Cardiac fibroblast (primary cell): ENCODE measurements around the gene TBL1X.

Experiments
- DNase-seq, 2 donors: peaks; one replicate each; pipeline versions ENCODE4 v3.0.0 to v3.0.0-alpha.2; 2010; ENCODE audit warnings: low read depth in 2 of 2
- H3K4me3 ChIP-seq, 2 donors: replicated peaks in 1 of 2; 1 replicate in 1 of 2; 2 replicates in 1 of 2; pipeline ENCODE4 v1.5.1; 2011; ENCODE audit warnings: low read depth in 2 of 2, low read length in 2 of 2, mild to moderate bottlenecking in 2 of 2, moderate library complexity in 1 of 2
- CTCF ChIP-seq: IDR thresholded peaks from one replicate; pipeline ENCODE4 v1.5.1; 2011; ENCODE audit warnings: low read depth, mild to moderate bottlenecking, low read length, inconsistent platforms

Gene TBL1X

GRCh38 chrX:9597361-9598035 is 132.6 kb downstream of the TBL1X start:
- TF ChIP-seq CTCF = no peak
- no peak overlapping the region for H3K4me3 ChIP-seq
- DNase-seq = no peak

- no peak for DNase-seq
- no peak overlapping the region for H3K4me3 ChIP-seq
- no peak for TF ChIP-seq CTCF
Measured at GRCh38 chrX:9598344-9598743, 133.5 kb downstream of the TBL1X start.

GRCh38 chrX:9604111-9604907 is 139.5 kb downstream of the TBL1X start:
- TF ChIP-seq CTCF = no peak
- peak; percentile 47 to 52 for DNase-seq
- H3K4me3 ChIP-seq = no peak overlapping the region

GRCh38 chrX:9604908-9605306 is 140.0 kb downstream of the TBL1X start:
- no peak for TF ChIP-seq CTCF
- no peak overlapping the region for H3K4me3 ChIP-seq
- no peak for DNase-seq

- no peak for TF ChIP-seq CTCF
- no peak for DNase-seq
- no peak overlapping the region for H3K4me3 ChIP-seq
Measured at GRCh38 chrX:9605484-9605883, 140.6 kb downstream of the TBL1X start.

GRCh38 chrX:9606971-9607370 is 142.1 kb downstream of the TBL1X start:
- no peak for TF ChIP-seq CTCF
- no peak overlapping the region for H3K4me3 ChIP-seq
- DNase-seq = no peak
